Thoracic aorta (tissue), 2 donors: ENCODE measurements around the gene MED15. TPM values are rescaled to one million over a fixed set of nuclear protein-coding genes. Genes with fewer than 3 reads are reported as not detected.
"Not testable (repeated sequence)": the region's sequence is repeated elsewhere in the genome, so short reads cannot be mapped to it uniquely, and the experiment has no call there.

ENCODE experiments used
- ATAC-seq: fragments of 150-250 bp; one replicate; pipeline ENCODE4 v1.8.0; 2017; ENCODE audit warnings: low read depth; ENCODE audit not compliant: insufficient number of reproducible peaks, low FRiP score
- DNase-seq: peaks from one replicate; pipeline ENCODE4 v3.0.0-alpha.2; 2020; ENCODE audit warnings: low spot score
- H3K27ac ChIP-seq, 2 donors: fragments of 200-600 bp; sonication (generic); 1 replicate in 1 of 2; 2 replicates in 1 of 2; pipeline ENCODE4 v1.5.1; 2016; ENCODE audit warnings: mild to moderate bottlenecking in 2 of 2, moderate library complexity in 2 of 2
- H3K27me3 ChIP-seq: fragments of 200-600 bp; sonication (generic); replicated peaks from 2 replicates; pipeline ENCODE4 v1.6.0; 2016; ENCODE audit warnings: mild to moderate bottlenecking; ENCODE audit not compliant: insufficient read depth
- H3K36me3 ChIP-seq: fragments of 200-600 bp; sonication (generic); one replicate; pipeline ENCODE4 v1.5.1; 2016
- H3K4me1 ChIP-seq, 2 donors: fragments of 200-600 bp; sonication (generic); 1 replicate in 1 of 2; 2 replicates in 1 of 2; pipeline versions ENCODE4 v1.5.1 to v1.6.0; 2016; ENCODE audit warnings: low read depth in 2 of 2, mild to moderate bottlenecking in 1 of 2; ENCODE audit not compliant: control insufficient read depth in 1 of 2
- H3K4me3 ChIP-seq: fragments of 200-600 bp; sonication (generic); 2 replicates; pipeline ENCODE4 v1.5.1; 2016; ENCODE audit warnings: mild to moderate bottlenecking
- H3K9me3 ChIP-seq: fragments of 200-600 bp; sonication (generic); 2 replicates; pipeline ENCODE4 v1.5.1; 2016
- CTCF ChIP-seq: fragments of 200-600 bp; sonication (generic); IDR thresholded peaks from one replicate; pipeline ENCODE4 v1.5.1; 2019; ENCODE audit warnings: antibody characterized with exemption
- total RNA-seq, 2 donors: library from RNA; depleted of rRNA; stranded (reverse); fragments of >200 nt; gene quantifications; one replicate each; pipeline versions ENCODE4 v1.1.0 to v1.2.3, GENCODE V29; 2016

MED15 gene
- total RNA-seq, 2 donors from 2014 or later: 78.9 to 98.6 TPM

DNA sequence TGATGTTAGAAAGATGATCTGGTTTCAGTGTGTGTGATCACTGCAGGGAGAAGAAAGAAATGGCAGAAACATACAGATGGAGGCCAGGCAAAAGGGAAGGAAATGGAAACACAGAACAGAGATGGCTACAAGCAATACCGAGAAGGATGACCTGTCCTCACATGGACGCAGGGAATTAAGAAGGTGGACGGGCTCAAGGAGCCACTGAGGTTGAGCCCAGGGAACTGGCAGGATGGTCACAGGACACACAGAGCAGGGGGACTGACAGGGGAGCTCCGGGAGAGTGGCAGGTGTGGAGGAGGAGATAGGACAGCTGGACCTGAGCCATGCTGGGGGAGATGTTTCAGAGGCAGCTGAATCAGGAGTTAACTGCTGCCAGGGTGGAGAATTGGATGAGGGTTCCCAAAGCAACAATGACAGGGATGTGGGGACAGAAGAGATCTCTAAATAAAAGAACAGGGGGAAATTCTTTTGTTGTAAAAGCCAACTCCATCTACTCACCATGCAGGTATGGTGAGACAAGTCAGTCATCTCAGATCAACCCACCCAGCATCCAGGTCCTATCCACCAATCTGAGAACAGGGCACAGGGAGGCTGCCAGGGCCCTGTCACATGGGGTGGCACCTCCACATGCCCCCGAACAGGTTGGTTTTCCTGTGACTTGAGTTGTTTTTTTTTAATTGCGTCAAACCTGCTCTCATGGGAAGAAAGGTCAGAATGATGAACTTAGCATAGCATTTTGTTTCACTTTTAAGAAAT is 38.1 kb upstream of the MED15 start:
- H3K27me3 ChIP-seq: no peaks in the 10 kb centered on the region
- H3K4me3 ChIP-seq: no peak overlapping the region
- H3K9me3 ChIP-seq: no peaks in the 10 kb centered on the region
- no peak for DNase-seq
- TF ChIP-seq CTCF: no peak
- no peaks in the 10 kb centered on the region for H3K4me1 ChIP-seq
- no peak for ATAC-seq
- H3K27ac ChIP-seq: no peak overlapping the region
- peaks cover 31% of the 10 kb centered on the region for H3K36me3 ChIP-seq

- H3K27me3 ChIP-seq, DNase-seq, H3K4me3 ChIP-seq, H3K27ac ChIP-seq, H3K9me3 ChIP-seq, H3K4me1 ChIP-seq, ATAC-seq: not testable (repeated sequence)
- peaks cover 20% of the 10 kb centered on the region for H3K36me3 ChIP-seq
Observed at GRCh38 chr22:20470525-20470924, 36.9 kb upstream of the MED15 start.

DNA sequence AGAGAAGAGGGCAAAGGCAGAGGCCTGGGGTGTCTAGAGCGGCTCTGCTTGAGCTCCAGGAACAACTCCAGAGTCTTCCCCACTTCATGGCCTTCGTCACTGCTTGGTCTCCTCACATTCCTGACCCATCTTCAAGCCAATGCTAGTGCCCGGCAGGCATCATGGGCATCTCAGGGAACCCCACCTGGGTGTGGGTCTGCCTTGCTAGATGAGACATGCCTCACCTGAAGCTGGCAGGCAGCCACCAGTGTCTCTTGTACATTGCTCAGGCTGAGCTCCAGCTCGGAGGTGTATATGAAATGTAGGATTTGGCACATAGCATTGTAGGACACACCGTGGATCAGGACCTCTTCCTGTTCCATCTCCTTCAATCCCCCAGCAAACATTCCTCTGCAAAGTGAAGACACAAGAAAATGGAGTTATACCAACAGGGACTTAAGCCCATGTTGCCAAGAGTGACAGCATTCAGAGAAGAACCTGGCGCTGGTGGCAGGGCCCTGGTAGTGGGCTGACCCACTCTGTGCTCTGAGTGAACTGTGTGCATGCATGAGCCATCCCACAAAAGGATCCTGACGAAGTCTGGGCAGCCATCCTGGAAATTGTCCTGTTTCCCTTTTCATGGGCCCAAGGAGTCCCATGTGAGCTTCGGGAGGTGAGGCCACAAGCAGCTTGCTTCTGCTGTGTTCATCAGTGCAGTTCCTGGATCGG is 36.1 kb upstream of the MED15 start:
- Histone ChIP-seq H3K9me3 (no peaks in the 10 kb centered on the region), H3K27me3 (no peaks in the 10 kb centered on the region), H3K4me3 (no peak overlapping the region), H3K4me1 (peaks cover 0 to 6% of the 10 kb centered on the region in 2 donors), H3K27ac (no peak overlapping the region), H3K36me3 (peaks cover 20% of the 10 kb centered on the region)
- DNase-seq (no peak), ATAC-seq (no peak)
- TF ChIP-seq CTCF: no peak

DNA sequence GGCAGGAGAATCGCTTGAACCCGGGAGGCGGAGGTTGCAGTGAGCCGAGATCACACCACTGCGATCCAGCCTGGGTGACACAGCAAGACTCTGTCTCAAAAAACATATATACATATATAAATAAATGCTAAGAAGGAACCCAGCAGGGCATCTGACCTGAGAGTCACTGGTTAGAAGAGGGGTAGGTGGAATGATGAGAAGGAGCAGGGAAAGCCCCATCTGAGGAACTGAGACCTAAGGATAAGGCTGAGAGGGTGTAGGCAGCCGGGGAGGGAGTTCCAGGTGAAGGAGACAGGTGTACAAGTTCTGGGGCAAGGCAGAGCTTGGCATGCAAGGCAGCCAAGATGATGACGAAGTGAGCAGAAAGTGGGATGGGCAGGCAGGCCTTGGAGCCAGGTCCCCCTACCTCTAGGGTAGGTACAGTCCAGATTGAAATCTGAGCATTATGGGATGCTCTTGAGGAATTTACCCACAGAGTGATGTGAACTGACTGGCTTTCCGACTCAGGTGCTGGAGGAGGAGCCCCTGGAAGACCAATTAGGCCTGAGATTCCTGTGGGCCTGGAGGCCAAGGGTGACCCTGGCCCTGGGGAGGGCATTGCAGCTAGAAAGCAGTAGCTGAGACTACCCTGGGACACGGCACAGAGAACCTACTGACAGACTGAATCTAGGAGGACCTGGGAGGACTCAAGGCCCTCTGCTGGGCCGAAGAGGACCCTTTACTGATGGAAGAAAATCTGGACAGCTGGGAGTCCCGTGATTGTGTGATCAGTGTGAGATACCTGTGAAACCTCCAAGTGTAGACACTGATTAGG is 34.6 kb upstream of the MED15 start:
- no peak for TF ChIP-seq CTCF
- Histone ChIP-seq H3K9me3 (no peaks in the 10 kb centered on the region), H3K4me3 (no peak overlapping the region), H3K36me3 (peaks cover 20% of the 10 kb centered on the region), H3K27me3 (no peaks in the 10 kb centered on the region), H3K27ac (no peak overlapping the region), H3K4me1 (peaks cover 0 to 6% of the 10 kb centered on the region in 2 donors)
- no peak for DNase-seq
- no peak for ATAC-seq

DNA sequence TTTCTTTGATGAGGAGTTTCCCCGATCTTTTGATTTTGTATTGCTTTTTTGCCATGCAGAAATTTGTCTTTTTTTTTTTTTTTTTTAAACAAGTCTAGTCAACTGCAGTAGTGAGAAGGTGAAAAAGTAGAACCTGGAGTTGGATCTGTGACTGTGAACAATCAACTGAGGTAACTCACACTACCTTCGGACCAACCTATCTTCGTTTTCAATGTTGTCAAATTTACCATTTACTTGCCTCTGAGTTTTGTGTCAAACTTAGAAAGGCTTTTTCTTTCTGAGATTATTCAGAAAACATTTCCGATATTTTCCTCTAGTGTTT is 32.3 kb upstream of the MED15 start:
- Histone ChIP-seq H3K9me3 (no peaks in the 10 kb centered on the region), H3K4me1 (peaks cover 0 to 6% of the 10 kb centered on the region in 2 donors), H3K27me3 (no peaks in the 10 kb centered on the region), H3K27ac (no peak overlapping the region), H3K36me3 (peaks cover 10% of the 10 kb centered on the region), H3K4me3 (no peak overlapping the region)
- DNase-seq: no peak
- TF ChIP-seq CTCF: no peak
- ATAC-seq: no peak

DNA sequence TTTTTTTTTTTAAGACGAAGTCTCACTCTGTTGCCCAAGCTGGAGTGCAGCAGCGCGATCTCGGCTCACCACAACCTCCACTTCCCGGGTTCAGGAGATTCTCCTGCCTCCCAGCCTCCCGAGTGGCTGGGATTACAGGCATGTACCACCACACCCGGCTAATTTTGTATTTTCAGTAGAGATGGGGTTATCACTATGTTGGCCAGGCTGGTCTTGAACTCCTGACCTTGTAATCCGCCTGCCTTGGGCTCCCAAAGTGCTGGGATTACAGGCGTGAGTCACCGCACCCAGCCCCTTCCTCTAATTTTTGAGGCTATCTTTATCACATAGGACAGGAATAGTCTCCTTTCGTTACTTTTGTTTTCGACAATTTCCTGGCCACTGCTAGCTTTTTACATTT is 31.8 kb upstream of the MED15 start:
- H3K4me1 ChIP-seq, H3K9me3 ChIP-seq, H3K4me3 ChIP-seq, H3K27ac ChIP-seq, DNase-seq, H3K27me3 ChIP-seq, ATAC-seq: not testable (repeated sequence)
- H3K36me3 ChIP-seq: peaks cover 10% of the 10 kb centered on the region

GRCh38 chr22:20478059-20478458 is 29.4 kb upstream of the MED15 start:
- not testable (repeated sequence) for H3K4me1 ChIP-seq, ATAC-seq, H3K9me3 ChIP-seq, DNase-seq, H3K27ac ChIP-seq, H3K36me3 ChIP-seq, H3K4me3 ChIP-seq, H3K27me3 ChIP-seq
